ENCODE data around the gene NUP50.
A peak's percentile ranks its signal among the peaks of the same experiment; 100 is the strongest.

Gene NUP50

DNA sequence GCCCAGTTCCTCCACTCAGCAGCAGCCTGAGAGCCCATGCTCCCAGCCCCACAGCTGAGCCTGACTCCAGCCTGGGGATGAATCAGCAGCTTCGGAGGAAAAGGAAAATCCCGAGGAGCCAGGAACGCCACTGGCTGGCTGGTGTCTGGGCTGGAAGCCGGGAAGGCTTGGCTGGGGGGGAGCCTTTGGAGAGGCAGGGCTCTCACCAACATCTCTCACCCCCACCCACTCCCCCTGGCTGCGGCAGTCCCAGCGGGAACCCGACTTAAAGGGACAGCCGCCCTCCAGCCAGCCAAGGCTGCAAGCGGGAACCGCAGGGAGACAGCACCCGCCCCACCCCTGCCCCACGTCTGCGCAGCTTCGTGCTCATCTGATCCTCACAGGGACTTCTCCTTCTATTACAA is 48.6 kb downstream of the NUP50 start:
- Histone ChIP-seq H3K27ac (ENCODE audit: low read length) (no peak overlapping the region), H3K27me3 (ENCODE audit: low read depth, low read length) (no peaks in the 10 kb centered on the region), H3K4me1 (ENCODE audit: low read length) (peaks cover 10% of the 10 kb centered on the region), H3K36me3 (replicated peaks; ENCODE audit: low read depth, low read length) (no peaks in the 10 kb centered on the region), H3K79me2 (ENCODE audit: low read length) (no peaks in the 10 kb centered on the region), H2AFZ (ENCODE audit: low read depth, low read length) (no peak overlapping the region), H4K20me1 (ENCODE audit: insufficient read depth, low read length) (peaks cover 13% of the 10 kb centered on the region; the same call in 1 of the 2 replicates), H3K4me3 (ENCODE audit: low read length) (no peak overlapping the region), H3K9ac (ENCODE audit: low read length) (no peak overlapping the region), H3K9me3 (ENCODE audit: insufficient read depth, low read length) (no peaks in the 10 kb centered on the region), H3K4me2 (ENCODE audit: low read length) (no peak overlapping the region)
- TF ChIP-seq, protein P1, sequence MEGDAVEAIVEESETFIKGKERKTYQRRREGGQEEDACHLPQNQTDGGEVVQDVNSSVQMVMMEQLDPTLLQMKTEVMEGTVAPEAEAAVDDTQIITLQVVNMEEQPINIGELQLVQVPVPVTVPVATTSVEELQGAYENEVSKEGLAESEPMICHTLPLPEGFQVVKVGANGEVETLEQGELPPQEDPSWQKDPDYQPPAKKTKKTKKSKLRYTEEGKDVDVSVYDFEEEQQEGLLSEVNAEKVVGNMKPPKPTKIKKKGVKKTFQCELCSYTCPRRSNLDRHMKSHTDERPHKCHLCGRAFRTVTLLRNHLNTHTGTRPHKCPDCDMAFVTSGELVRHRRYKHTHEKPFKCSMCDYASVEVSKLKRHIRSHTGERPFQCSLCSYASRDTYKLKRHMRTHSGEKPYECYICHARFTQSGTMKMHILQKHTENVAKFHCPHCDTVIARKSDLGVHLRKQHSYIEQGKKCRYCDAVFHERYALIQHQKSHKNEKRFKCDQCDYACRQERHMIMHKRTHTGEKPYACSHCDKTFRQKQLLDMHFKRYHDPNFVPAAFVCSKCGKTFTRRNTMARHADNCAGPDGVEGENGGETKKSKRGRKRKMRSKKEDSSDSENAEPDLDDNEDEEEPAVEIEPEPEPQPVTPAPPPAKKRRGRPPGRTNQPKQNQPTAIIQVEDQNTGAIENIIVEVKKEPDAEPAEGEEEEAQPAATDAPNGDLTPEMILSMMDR (IDR thresholded peaks at IDR 0.05; ENCODE audit: low read depth, low read length), result no peak
- no peak for TF ChIP-seq EZH2phosphoT487 (IDR thresholded peaks at IDR 0.05; ENCODE audit: low read depth)

DNA sequence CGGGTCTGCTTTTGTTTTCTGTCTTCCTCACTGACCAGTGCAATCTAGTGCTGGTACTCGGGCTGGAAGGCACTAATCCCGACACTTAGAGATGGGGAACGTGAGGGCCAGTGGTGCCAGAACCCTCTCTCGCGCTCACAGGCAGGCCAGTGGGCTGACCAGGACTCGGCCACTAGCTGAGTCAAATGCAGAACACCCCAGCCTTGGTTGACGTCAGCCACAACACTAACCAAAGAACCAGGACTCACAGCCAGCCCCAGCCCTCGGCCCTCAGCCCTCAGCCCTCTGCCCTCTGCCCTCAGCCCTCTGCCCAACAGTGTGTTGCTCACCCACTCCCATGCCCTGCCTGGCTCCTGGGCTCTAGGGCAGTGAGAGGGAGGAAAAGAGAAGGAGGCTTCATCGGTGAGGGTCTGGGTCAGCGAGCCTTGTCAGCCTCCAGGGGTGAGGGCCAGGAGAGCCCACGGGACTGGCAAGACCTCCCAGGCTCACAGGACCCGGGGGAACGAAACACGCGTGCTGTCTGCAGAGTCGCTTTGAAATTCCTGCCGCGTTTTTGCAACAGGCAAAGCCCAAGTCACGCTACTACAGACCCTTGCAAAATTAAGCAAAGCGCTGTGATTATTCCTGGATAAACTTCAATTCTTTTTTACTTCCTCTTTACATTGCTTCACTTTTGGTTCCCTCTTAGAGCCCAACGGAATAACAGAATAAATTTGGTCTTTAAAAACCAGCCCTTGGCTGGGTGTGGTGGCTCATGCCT is 49.4 kb downstream of the NUP50 start:
- Histone ChIP-seq H3K27ac (ENCODE audit: low read length) (no peak overlapping the region), H3K9ac (ENCODE audit: low read length) (no peak overlapping the region), H3K79me2 (ENCODE audit: low read length) (no peaks in the 10 kb centered on the region), H3K4me1 (ENCODE audit: low read length) (peaks cover 10% of the 10 kb centered on the region), H3K27me3 (ENCODE audit: low read depth, low read length) (no peaks in the 10 kb centered on the region), H4K20me1 (ENCODE audit: insufficient read depth, low read length) (peaks cover 16% of the 10 kb centered on the region; the same call in 1 of the 2 replicates), H2AFZ (ENCODE audit: low read depth, low read length) (no peak overlapping the region), H3K4me3 (ENCODE audit: low read length) (no peak overlapping the region), H3K9me3 (ENCODE audit: insufficient read depth, low read length) (no peaks in the 10 kb centered on the region), H3K4me2 (ENCODE audit: low read length) (peak overlapping the region; percentile 12; the same call in 1 of the 2 replicates), H3K36me3 (replicated peaks; ENCODE audit: low read depth, low read length) (no peaks in the 10 kb centered on the region)
- TF ChIP-seq, protein P1 (IDR thresholded peaks at IDR 0.05; ENCODE audit: low read depth, low read length), result no peak
- no peak for TF ChIP-seq EZH2phosphoT487 (IDR thresholded peaks at IDR 0.05; ENCODE audit: low read depth)

DNA sequence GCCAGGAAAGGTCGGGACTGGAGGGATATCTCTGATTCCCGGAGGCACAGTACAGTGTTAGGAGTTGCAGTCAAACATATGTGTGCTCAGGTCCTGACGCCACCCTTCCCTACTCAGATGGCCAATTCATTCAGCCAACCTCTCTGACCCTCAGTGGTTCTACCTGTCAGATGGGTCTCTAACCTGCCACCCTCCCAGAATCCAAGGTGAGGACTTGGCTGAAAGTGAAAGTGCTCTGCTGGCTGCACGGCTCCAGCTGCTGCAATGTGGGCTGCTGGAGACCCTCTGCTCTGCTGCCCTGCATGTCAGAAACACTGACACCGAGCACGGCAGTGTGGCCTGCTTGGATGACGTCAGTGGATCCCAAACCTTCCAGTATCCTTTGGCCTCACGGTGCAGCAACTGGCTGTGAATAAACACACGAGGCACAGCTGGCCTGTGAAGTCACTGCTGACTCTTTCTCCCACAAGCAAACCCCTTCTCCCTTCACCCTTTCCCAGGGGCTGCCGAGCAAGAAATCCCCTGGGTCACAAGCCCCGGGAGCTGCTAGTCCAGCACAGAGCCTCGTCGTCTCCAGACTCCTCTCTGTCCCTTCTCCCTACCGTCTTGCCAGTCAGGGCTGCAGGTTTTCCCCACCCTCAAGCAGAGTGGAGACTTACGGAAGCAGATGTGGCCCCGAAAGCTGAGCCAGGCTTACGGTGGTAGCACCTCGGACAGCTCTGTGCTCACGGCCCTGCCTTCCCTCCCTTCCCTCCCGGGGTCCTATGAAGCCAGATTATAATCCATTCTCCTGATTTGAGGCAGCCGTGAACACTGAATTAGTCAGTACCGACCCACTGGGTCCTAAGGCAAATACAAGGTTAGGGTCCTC is 52.6 kb downstream of the NUP50 start:
- Histone ChIP-seq H3K27me3 (ENCODE audit: low read depth, low read length) (no peaks in the 10 kb centered on the region; the same call in 1 of the 2 replicates), H3K27ac (ENCODE audit: low read length) (no peak overlapping the region), H3K4me1 (ENCODE audit: low read length) (peaks cover 9% of the 10 kb centered on the region), H3K4me2 (ENCODE audit: low read length) (0 out of 2 replicates have a peak overlapping the region, but pooled peaks have one; percentile 30), H3K9me3 (ENCODE audit: insufficient read depth, low read length) (no peaks in the 10 kb centered on the region), H3K4me3 (ENCODE audit: low read length) (no peak overlapping the region), H3K9ac (ENCODE audit: low read length) (no peak overlapping the region), H4K20me1 (ENCODE audit: insufficient read depth, low read length) (peaks cover 18% of the 10 kb centered on the region), H3K36me3 (replicated peaks; ENCODE audit: low read depth, low read length) (no peaks in the 10 kb centered on the region), H2AFZ (ENCODE audit: low read depth, low read length) (no peak overlapping the region), H3K79me2 (ENCODE audit: low read length) (no peaks in the 10 kb centered on the region)
- TF ChIP-seq EZH2phosphoT487 (IDR thresholded peaks at IDR 0.05; ENCODE audit: low read depth), result no peak
- TF ChIP-seq, protein P1 (IDR thresholded peaks at IDR 0.05; ENCODE audit: low read depth, low read length), result no peak

DNA sequence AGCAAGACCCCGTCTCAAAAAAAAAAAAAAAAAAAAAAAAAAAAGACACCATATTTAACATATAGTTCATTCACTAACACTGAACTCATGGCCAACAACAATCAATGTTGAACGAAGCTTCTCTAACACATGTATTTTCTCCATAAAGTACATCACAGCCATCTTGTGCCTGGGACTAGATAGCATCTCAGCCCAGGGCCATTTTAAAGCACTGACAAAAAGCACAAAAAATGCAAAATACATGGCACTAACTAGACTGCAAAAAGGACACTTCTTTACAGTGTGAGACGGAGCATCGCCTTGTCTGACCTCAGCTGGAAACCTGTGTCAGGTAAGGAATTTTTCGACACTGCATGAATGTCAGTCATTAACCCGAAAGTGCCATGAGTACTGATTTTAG is 53.6 kb downstream of the NUP50 start:
- peaks cover 18% of the 10 kb centered on the region for H4K20me1 ChIP-seq (ENCODE audit: insufficient read depth, low read length)
- H3K4me1 ChIP-seq (ENCODE audit: low read length), result peaks cover 9% of the 10 kb centered on the region
- no peak for TF ChIP-seq EZH2phosphoT487 (IDR thresholded peaks at IDR 0.05; ENCODE audit: low read depth)

More for the DNA sequence above, 53.6 kb downstream of the NUP50 start:
- Histone ChIP-seq H2AFZ (ENCODE audit: low read depth, low read length) (no peak overlapping the region), H3K4me3 (ENCODE audit: low read length) (no peak overlapping the region), H3K4me2 (ENCODE audit: low read length) (no peak overlapping the region), H3K36me3 (replicated peaks; ENCODE audit: low read depth, low read length) (no peaks in the 10 kb centered on the region), H3K9ac (ENCODE audit: low read length) (no peak overlapping the region), H3K27ac (ENCODE audit: low read length) (no peak overlapping the region), H3K9me3 (ENCODE audit: insufficient read depth, low read length) (no peaks in the 10 kb centered on the region), H3K27me3 (ENCODE audit: low read depth, low read length) (no peaks in the 10 kb centered on the region; the same call in 1 of the 2 replicates), H3K79me2 (ENCODE audit: low read length) (no peaks in the 10 kb centered on the region)
